HG03097 (cell line): ENCODE results near the gene FOCAD.
"Not testable (repeated sequence)": the region's sequence is repeated elsewhere in the genome, so short reads cannot be mapped to it uniquely, and the experiment has no call there.

ENCODE experiments used
- ATAC-seq: cut with Tn5 transposase; IDR thresholded peaks from one replicate; pipeline ENCODE4 v1.9.1; 2021; ENCODE audit not compliant: unreplicated experiment, low FRiP score

FOCAD gene

GRCh38 chr9:20684035-20684874 lies at the start of gene FOCAD:
TSS of gene FOCAD (plus strand) at chr9:20684259. CDS start at chr9:20715354, 31,095 bp downstream.
- ATAC-seq: peak; percentile 97

- no peak for ATAC-seq
Measured at GRCh38 chr9:20634895-20635294, 49.2 kb upstream of the FOCAD start.

GRCh38 chr9:20636888-20637440 lies 47.1 kb upstream of the FOCAD start:
- ATAC-seq: no peak

- ATAC-seq: peak; percentile 83
Measured at GRCh38 chr9:20640331-20641187, 43.5 kb upstream of the FOCAD start.

- ATAC-seq: no peak
Measured at GRCh38 chr9:20642045-20642444, 42.0 kb upstream of the FOCAD start.

- no peak for ATAC-seq
Measured at GRCh38 chr9:20643660-20644059, 40.4 kb upstream of the FOCAD start.

- ATAC-seq: no peak
Measured at GRCh38 chr9:20646656-20647055, 37.4 kb upstream of the FOCAD start.

GRCh38 chr9:20649381-20649780 lies 34.7 kb upstream of the FOCAD start:
- ATAC-seq: no peak

- ATAC-seq: no peak
Measured at GRCh38 chr9:20650313-20650712, 33.7 kb upstream of the FOCAD start.

GRCh38 chr9:20650750-20651299 lies 33.2 kb upstream of the FOCAD start:
- no peak for ATAC-seq

GRCh38 chr9:20651939-20652338 lies 32.1 kb upstream of the FOCAD start:
- ATAC-seq: no peak

- ATAC-seq: not testable (repeated sequence)
Measured at GRCh38 chr9:20658246-20658667, 25.8 kb upstream of the FOCAD start.

- no peak for ATAC-seq
Measured at GRCh38 chr9:20658677-20659473, 25.2 kb upstream of the FOCAD start.

GRCh38 chr9:20659474-20659967 lies 24.5 kb upstream of the FOCAD start:
- no peak for ATAC-seq

- no peak for ATAC-seq
Measured at GRCh38 chr9:20662156-20662555, 21.9 kb upstream of the FOCAD start.

GRCh38 chr9:20663133-20663532 lies 20.9 kb upstream of the FOCAD start:
- no peak for ATAC-seq

GRCh38 chr9:20664501-20664900 lies 19.6 kb upstream of the FOCAD start:
- no peak for ATAC-seq

- ATAC-seq: no peak
Measured at GRCh38 chr9:20670395-20670794, 13.7 kb upstream of the FOCAD start.

GRCh38 chr9:20671635-20672034 lies 12.4 kb upstream of the FOCAD start:
- no peak for ATAC-seq

- not testable (repeated sequence) for ATAC-seq
Measured at GRCh38 chr9:20673537-20673936, 10.5 kb upstream of the FOCAD start.
